ENCODE data around the gene LRP5.
"Not testable (repeated sequence)": the region's sequence is repeated elsewhere in the genome, so short reads cannot be mapped to it uniquely, and the experiment has no call there.

LRP5 gene

DNA sequence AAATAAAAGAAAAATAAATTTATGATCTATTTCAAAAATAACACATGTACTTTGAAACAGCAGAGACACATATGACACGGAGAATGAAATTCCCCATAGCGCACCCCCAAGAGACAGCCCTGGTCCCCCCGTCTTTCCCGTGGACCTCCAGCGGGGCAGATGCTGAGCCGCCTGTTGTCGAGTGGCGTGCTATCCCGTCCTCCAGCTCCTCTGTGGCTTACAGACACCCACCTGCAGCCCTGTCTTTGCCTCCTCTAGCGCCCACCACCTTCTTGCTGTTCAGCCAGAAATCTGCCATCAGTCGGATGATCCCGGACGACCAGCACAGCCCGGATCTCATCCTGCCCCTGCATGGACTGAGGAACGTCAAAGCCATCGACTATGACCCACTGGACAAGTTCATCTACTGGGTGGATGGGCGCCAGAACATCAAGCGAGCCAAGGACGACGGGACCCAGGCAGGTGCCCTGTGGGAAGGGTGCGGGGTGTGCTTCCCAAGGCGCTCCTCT lies 103.7 kb downstream of the LRP5 start:
- DNase-seq = no peak
- H3K4me1 Mint-ChIP-seq = peaks cover 6% of the 10 kb centered on the region
- no peak overlapping the region for H3K27ac Mint-ChIP-seq
- peaks cover 3% of the 10 kb centered on the region for H3K36me3 Mint-ChIP-seq (ENCODE audit: low read depth)
- no peak for ATAC-seq
- H3K27me3 Mint-ChIP-seq = no peaks in the 10 kb centered on the region
- H3K9me3 Mint-ChIP-seq = no peaks in the 10 kb centered on the region
- no peak overlapping the region for H3K4me3 Mint-ChIP-seq

DNA sequence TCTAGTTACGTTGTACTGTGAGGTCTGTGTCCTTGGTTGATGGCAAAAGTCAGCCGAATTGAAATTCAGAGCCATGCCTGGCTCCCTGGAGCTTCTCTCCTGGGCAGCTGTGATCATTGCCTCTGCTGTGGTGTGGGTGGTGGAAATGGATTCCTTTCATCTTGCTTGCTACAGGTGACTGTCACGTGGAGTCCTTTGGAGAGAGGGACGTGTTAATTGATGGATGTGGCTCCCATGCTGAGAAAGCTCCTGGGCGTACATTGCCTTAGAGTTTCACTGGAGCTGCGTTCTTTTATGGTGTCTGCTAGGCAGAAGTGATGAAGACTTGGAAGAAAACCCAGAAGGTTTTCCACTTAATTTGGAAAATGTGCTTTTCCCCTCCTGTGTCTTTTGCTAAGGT lies 106.3 kb downstream of the LRP5 start:
- H3K9me3 Mint-ChIP-seq = no peaks in the 10 kb centered on the region
- H3K36me3 Mint-ChIP-seq (ENCODE audit: low read depth) = peaks cover 3% of the 10 kb centered on the region
- peaks cover 4% of the 10 kb centered on the region for H3K4me1 Mint-ChIP-seq
- DNase-seq = no peak
- H3K27me3 Mint-ChIP-seq = no peaks in the 10 kb centered on the region
- H3K27ac Mint-ChIP-seq = no peak overlapping the region
- ATAC-seq = no peak
- no peak overlapping the region for H3K4me3 Mint-ChIP-seq

DNA sequence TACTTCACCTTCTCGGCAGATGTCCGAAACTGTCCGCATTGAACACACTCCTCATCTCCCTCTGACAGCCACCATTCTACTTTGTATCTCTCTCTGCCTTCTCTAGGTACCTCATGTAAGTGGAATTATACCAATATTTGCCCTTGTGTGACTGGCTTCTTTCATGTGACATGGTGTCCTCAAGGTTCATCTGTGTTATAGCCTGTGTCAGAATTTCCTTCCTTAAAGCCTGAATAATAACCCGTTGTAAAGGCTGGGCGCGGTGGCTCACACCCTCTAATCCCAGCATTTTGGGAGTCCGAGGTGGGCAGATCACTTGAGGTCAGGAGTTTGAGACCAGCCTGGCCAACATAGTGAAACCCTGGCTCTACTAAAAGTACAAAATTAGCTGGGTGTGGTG lies 107.8 kb downstream of the LRP5 start:
- Mint-ChIP-seq H3K9me3 (no peaks in the 10 kb centered on the region), H3K4me1 (peaks cover 4% of the 10 kb centered on the region), H3K36me3 (ENCODE audit: low read depth) (peaks cover 3% of the 10 kb centered on the region), H3K27me3 (no peaks in the 10 kb centered on the region), H3K4me3 (no peak overlapping the region), H3K27ac (no peak overlapping the region)
- no peak for ATAC-seq
- DNase-seq = no peak

DNA sequence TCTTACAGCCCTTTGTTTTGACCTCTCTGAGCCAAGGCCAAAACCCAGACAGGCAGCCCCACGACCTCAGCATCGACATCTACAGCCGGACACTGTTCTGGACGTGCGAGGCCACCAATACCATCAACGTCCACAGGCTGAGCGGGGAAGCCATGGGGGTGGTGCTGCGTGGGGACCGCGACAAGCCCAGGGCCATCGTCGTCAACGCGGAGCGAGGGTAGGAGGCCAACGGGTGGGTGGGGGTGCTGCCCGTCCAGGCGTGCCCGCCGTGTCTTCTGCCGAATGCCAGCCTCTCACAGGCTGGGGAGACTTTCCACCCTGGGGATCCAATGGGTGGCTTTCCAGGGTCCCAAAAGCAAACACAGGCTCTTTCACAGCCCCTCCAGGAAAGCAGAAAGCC lies 111.1 kb downstream of the LRP5 start:
- H3K27ac Mint-ChIP-seq = no peak overlapping the region
- H3K36me3 Mint-ChIP-seq (ENCODE audit: low read depth) = peaks cover 4% of the 10 kb centered on the region
- DNase-seq = no peak

DNA sequence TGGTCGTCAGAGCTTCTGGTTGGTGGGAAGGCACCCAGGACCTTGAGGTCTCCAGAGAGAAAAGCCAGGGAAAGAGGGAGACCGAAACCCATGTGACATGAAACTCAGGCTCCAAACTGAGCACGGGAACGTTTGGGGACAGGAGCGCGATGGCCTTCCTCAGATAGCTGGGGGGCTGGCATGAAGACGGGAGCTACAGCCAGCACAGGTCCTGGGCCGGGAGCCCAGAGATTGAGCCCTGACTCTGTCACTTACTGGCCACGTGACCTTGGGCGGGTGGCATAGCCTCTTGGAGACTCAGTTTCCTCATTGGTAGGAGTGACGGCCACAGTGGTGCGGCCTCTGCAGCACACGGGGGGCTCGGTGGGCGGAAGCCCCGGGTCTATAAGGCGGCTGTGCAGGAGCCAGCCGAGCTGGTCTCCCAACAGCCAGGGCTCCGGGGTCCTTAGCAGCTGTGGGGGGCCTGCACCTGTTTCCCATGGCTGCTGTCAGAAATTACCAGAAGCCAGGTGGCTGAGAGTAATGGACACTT lies 111.8 kb downstream of the LRP5 start:
- ATAC-seq (no peak), DNase-seq (no peak)
- Mint-ChIP-seq H3K4me1 (no peaks in the 10 kb centered on the region), H3K27me3 (no peaks in the 10 kb centered on the region), H3K36me3 (ENCODE audit: low read depth) (peaks cover 9% of the 10 kb centered on the region), H3K27ac (no peak overlapping the region), H3K9me3 (peaks cover 3% of the 10 kb centered on the region), H3K4me3 (no peak overlapping the region)

More for the DNA sequence above, 111.1 kb downstream of the LRP5 start:
- H3K27me3 Mint-ChIP-seq = no peaks in the 10 kb centered on the region
- H3K4me1 Mint-ChIP-seq = no peaks in the 10 kb centered on the region
- peaks cover 1% of the 10 kb centered on the region for H3K9me3 Mint-ChIP-seq
- H3K4me3 Mint-ChIP-seq = no peak overlapping the region
- ATAC-seq = no peak

DNA sequence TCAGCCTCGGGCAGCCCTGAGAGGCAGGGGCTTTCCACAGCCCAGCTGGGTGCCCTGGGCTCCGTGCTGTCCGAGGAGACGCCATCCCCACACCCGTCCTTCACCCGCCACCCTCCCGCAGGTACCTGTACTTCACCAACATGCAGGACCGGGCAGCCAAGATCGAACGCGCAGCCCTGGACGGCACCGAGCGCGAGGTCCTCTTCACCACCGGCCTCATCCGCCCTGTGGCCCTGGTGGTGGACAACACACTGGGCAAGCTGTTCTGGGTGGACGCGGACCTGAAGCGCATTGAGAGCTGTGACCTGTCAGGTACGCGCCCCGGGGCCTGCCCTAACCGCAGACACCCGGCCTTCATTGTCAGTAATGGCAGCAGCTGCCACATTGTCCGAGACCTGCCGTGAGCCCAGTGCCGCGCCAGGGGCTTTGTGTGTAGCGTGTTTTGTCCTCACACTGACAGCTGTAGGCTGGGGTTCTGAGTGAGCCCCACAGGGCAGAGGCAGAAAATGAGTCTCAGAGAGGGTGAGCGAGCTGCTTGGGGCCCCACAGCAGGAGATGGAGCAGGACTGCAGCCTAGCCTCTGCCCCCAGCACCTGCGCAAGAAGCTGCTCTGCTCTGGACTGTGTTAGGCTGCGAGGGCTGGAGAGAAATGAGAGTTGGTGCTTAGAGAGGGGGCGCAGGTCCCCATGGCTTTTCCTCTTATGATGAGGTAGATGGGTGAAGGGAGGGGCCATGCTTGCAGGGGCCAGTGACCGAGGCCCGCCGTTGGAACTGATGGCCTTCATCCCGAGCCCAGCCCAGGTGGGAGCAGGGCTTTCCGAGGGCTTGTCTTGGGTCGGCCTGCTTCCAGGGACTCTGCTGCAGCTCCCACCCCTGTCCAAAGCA lies 112.8 kb downstream of the LRP5 start:
- no peak for DNase-seq
- Mint-ChIP-seq H3K4me3 (no peak overlapping the region), H3K27me3 (no peaks in the 10 kb centered on the region), H3K27ac (no peak overlapping the region), H3K9me3 (peaks cover 9% of the 10 kb centered on the region), H3K4me1 (no peaks in the 10 kb centered on the region), H3K36me3 (ENCODE audit: low read depth) (peaks cover 18% of the 10 kb centered on the region)
- no peak for ATAC-seq

DNA sequence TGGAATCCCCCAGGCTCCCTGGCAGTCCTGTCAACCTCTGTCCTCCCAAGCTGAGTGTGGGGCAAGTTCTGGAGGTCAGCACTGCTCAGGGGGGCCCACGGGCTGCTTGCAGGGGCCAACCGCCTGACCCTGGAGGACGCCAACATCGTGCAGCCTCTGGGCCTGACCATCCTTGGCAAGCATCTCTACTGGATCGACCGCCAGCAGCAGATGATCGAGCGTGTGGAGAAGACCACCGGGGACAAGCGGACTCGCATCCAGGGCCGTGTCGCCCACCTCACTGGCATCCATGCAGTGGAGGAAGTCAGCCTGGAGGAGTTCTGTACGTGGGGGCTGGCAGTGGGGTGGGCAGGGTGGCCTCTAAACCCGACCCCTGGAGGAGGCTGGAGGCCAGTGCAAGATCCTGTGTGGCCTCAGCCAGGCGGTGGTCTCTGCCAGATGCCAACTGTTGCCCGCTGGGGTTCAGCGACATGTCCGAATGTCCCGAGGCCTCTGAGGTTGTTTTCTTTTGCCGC lies 113.5 kb downstream of the LRP5 start:
- Mint-ChIP-seq H3K9me3 (peaks cover 14% of the 10 kb centered on the region), H3K36me3 (ENCODE audit: low read depth) (peaks cover 22% of the 10 kb centered on the region), H3K4me3 (no peak overlapping the region), H3K27me3 (no peaks in the 10 kb centered on the region), H3K27ac (no peak overlapping the region), H3K4me1 (no peaks in the 10 kb centered on the region)
- ATAC-seq (no peak), DNase-seq (no peak)

DNA sequence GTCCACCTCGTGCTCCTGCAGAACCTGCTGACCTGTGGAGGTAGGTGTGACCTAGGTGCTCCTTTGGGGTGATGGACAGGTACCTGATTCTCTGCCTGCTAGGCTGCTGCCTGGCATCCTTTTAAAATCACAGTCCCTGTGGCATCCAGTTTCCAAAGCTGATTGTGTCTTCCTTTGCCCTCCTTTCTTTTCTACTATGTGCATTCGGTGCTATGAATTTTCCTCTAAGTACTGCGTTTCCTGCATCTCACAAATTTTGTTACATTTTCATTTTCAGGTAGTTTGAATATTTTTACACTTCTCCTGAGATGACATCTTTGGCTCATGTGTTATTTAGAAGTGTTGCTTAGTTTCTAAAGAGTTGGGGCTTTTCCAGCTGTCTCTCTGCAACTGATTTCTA lies 117.3 kb downstream of the LRP5 start:
- H3K9me3 Mint-ChIP-seq = peaks cover 14% of the 10 kb centered on the region
- no peak overlapping the region for H3K4me3 Mint-ChIP-seq
- H3K4me1 Mint-ChIP-seq = no peaks in the 10 kb centered on the region
- peaks cover 22% of the 10 kb centered on the region for H3K36me3 Mint-ChIP-seq (ENCODE audit: low read depth)
- H3K27me3 Mint-ChIP-seq = no peaks in the 10 kb centered on the region
- no peak for ATAC-seq
- no peak overlapping the region for H3K27ac Mint-ChIP-seq
- no peak for DNase-seq

DNA sequence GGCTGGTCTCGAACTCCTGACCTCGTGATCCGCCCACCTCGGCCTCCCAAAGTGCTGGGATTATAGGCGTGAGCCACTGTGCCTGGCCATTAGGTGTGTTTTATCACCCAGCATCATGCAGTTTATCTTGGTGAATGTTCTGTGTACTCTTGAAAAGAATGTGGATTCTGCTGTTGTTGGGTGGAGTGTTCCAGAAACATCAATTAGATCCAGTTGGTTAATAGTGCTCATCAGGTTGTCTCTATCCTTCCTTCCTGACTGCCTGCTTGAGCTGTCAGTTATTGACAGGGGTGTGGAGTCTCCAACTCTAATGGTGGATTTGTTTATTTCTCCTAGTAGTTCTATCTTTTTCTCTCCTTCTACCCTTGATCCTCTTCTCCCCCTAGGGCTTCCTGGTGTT lies 118.0 kb downstream of the LRP5 start:
- DNase-seq = no peak
- no peak for ATAC-seq
- Mint-ChIP-seq H3K4me3 (no peak overlapping the region), H3K27me3 (no peaks in the 10 kb centered on the region), H3K36me3 (ENCODE audit: low read depth) (peaks cover 22% of the 10 kb centered on the region), H3K9me3 (peaks cover 14% of the 10 kb centered on the region), H3K27ac (no peak overlapping the region), H3K4me1 (no peaks in the 10 kb centered on the region)

DNA sequence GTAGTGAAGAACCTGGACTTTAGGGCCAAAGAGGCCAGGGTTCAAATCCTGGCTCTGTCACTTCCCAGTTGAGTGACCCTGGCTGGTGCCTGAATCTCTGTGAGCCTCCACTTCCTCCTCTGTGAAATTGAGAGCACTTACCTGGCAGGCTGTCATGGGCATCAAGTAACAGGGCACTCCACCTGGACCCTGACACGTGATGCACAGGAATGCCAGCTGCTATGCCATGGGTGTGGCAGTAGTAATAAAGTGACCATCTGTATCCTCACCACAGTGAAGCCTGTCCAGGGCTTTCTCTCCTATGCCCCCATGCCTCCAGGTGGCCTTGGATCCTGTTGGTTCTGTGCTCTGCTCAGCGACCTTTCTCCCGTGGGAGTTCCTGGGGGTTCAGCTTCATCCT lies 118.4 kb downstream of the LRP5 start:
- Mint-ChIP-seq H3K36me3 (ENCODE audit: low read depth) (peaks cover 22% of the 10 kb centered on the region), H3K4me1 (no peaks in the 10 kb centered on the region), H3K9me3 (peaks cover 14% of the 10 kb centered on the region), H3K4me3 (no peak overlapping the region), H3K27me3 (no peaks in the 10 kb centered on the region), H3K27ac (no peak overlapping the region)
- DNase-seq (no peak), ATAC-seq (no peak)

DNA sequence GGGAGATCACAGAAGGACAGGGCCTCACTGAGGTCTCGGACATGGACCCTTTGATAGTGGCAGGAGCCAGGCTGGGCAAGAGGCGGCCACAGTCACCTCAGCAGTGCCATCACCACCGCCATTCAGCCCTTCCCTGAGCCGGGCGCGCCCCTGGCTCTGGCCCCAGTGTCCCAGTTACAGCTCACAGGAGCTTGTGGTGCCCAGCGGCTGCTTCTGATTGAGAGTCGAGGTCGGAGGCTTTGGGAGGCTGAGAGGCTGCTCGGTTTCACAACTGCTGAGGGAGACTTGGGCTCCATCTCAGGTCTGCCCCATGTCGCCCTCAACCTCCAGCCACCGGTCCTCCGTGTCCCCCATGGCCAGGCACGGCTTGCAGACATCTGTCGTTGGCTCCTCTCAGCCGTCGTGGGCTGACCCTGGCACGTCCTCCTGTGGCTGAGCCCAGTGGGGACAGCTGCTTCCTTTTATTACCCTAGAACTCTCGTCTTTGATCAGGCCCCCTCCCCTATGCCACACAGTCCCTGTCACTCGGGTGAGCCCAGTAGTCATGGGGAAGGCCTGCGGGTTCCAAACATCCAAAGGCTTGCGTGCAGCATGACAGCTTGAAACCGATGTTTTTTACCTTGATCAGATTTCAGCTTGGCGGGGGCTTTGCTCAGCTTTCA lies 119.7 kb downstream of the LRP5 start:
- DNase-seq (no peak), ATAC-seq (no peak)
- Mint-ChIP-seq H3K9me3 (peaks cover 14% of the 10 kb centered on the region), H3K4me3 (no peak overlapping the region), H3K36me3 (ENCODE audit: low read depth) (peaks cover 22% of the 10 kb centered on the region), H3K27ac (no peak overlapping the region), H3K27me3 (no peaks in the 10 kb centered on the region), H3K4me1 (no peaks in the 10 kb centered on the region)

DNA sequence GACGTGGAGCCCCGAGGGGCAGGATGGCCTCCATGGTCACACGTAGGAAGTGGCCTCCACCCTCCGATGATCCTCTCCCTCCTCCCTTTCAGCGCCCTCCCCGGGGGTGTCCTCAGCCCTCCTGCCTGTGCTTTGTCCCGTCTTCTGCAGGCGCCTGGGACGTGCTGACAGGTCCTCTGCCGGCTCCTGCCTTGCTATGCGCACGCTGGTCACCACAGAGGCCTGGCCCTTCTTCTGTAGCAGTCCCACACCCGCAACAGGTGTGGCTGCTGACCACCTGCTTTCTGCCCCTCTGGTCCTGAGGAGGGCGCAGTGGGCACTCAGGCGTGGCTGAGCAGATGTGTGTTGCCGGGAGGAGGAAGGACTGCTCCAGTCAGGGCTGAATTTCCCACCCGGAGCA lies 120.5 kb downstream of the LRP5 start:
- Mint-ChIP-seq H3K9me3 (peaks cover 14% of the 10 kb centered on the region), H3K27me3 (no peaks in the 10 kb centered on the region)

DNA sequence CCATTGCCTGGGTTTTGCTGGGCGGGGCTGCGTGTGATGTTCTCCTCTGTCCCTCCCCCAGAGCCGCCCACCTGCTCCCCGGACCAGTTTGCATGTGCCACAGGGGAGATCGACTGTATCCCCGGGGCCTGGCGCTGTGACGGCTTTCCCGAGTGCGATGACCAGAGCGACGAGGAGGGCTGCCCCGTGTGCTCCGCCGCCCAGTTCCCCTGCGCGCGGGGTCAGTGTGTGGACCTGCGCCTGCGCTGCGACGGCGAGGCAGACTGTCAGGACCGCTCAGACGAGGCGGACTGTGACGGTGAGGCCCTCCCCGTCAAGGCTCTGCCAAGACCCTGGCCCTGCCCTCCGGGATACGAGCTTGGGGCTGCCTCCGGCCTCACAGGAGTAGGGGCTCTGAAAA lies 121.2 kb downstream of the LRP5 start:
- H3K9me3 Mint-ChIP-seq = peaks cover 12% of the 10 kb centered on the region
- no peak for ATAC-seq
- H3K27me3 Mint-ChIP-seq = no peaks in the 10 kb centered on the region

More for the DNA sequence above, 120.5 kb downstream of the LRP5 start:
- no peak overlapping the region for H3K4me3 Mint-ChIP-seq
- no peak for DNase-seq
- peaks cover 22% of the 10 kb centered on the region for H3K36me3 Mint-ChIP-seq (ENCODE audit: low read depth)
- no peak overlapping the region for H3K27ac Mint-ChIP-seq
- no peaks in the 10 kb centered on the region for H3K4me1 Mint-ChIP-seq
- no peak for ATAC-seq

DNA sequence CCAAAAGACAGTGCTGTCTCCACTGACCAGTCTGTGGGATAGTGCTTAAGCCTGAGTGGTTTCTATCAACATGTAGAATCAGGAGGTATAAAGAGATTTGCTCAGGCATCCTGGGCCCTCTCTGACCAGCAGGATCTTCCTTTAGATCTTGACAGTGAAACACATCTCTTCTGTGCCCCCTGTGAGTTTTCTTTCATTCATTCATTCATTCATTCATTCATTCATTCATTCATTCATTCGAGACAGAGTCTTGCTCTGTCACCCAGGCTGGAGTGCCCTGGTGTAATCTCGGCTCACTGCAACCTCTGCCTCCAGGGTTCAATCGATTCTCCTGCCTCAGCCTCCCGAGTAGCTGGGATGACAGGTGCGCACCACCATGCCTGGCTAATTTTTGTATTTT lies 121.8 kb downstream of the LRP5 start:
- not testable (repeated sequence) for H3K4me3 Mint-ChIP-seq, ATAC-seq, H3K4me1 Mint-ChIP-seq, H3K27ac Mint-ChIP-seq, DNase-seq, H3K27me3 Mint-ChIP-seq
- H3K36me3 Mint-ChIP-seq (ENCODE audit: low read depth) = peaks cover 16% of the 10 kb centered on the region
- peaks cover 11% of the 10 kb centered on the region for H3K9me3 Mint-ChIP-seq

More for the DNA sequence above, 121.2 kb downstream of the LRP5 start:
- no peak for DNase-seq
- Mint-ChIP-seq H3K4me3 (no peak overlapping the region), H3K36me3 (ENCODE audit: low read depth) (peaks cover 20% of the 10 kb centered on the region), H3K27ac (no peak overlapping the region), H3K4me1 (no peaks in the 10 kb centered on the region)
